ENCODE measurements around the gene SCN3A. TPM values are rescaled to one million over a fixed set of nuclear protein-coding genes. Genes with fewer than 3 reads are reported as not detected.

SCN3A gene
- total and polyA plus RNA-seq, 9 donors, result 0.20 to 3.4 (median 0.80) TPM

- WGBS, 3 donors, result 89 to 96% (median 92%) methylated on average over 2 of the region's 2 CpGs
- no peak for DNase-seq
- intact Hi-C loops (cut with DNase I), result no loop called here
- TF ChIP-seq POLR2A (IDR thresholded peaks at IDR 0.05) (no peak), EP300 (IDR thresholded peaks at IDR 0.05) (no peak)
- TF ChIP-seq, protein P1, sequence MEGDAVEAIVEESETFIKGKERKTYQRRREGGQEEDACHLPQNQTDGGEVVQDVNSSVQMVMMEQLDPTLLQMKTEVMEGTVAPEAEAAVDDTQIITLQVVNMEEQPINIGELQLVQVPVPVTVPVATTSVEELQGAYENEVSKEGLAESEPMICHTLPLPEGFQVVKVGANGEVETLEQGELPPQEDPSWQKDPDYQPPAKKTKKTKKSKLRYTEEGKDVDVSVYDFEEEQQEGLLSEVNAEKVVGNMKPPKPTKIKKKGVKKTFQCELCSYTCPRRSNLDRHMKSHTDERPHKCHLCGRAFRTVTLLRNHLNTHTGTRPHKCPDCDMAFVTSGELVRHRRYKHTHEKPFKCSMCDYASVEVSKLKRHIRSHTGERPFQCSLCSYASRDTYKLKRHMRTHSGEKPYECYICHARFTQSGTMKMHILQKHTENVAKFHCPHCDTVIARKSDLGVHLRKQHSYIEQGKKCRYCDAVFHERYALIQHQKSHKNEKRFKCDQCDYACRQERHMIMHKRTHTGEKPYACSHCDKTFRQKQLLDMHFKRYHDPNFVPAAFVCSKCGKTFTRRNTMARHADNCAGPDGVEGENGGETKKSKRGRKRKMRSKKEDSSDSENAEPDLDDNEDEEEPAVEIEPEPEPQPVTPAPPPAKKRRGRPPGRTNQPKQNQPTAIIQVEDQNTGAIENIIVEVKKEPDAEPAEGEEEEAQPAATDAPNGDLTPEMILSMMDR (IDR thresholded peaks at IDR 0.05), result no peak
- no peaks in the 10 kb centered on the region for H3K36me3 ChIP-seq
- no peak overlapping the region for H3K4me3 ChIP-seq
- no peak overlapping the region for H3K27ac ChIP-seq
- H3K4me1 ChIP-seq (ENCODE audit: insufficient read depth), result no peaks in the 10 kb centered on the region
- no peaks in the 10 kb centered on the region for H3K27me3 ChIP-seq
- H3K9me3 ChIP-seq, result no peaks in the 10 kb centered on the region
Measured at GRCh38 chr2:165163761-165164160, 40.1 kb downstream of the SCN3A start.

GRCh38 chr2:165162466-165162865, 41.4 kb downstream of the SCN3A start:
- Histone ChIP-seq H3K9me3 (no peaks in the 10 kb centered on the region), H3K4me3 (no peak overlapping the region), H3K27me3 (no peaks in the 10 kb centered on the region), H3K27ac (no peak overlapping the region), H3K36me3 (no peaks in the 10 kb centered on the region), H3K4me1 (ENCODE audit: insufficient read depth) (no peaks in the 10 kb centered on the region)
- WGBS, 3 donors, result 82 to 85% (median 83%) methylated on average over 3 of the region's 3 CpGs
- TF ChIP-seq POLR2A (IDR thresholded peaks at IDR 0.05), result no peak
- no peak for TF ChIP-seq EP300 (IDR thresholded peaks at IDR 0.05)
- TF ChIP-seq, protein P1 (IDR thresholded peaks at IDR 0.05), result no peak
- intact Hi-C loops (cut with DNase I), result no loop called here
- DNase-seq, result no peak

GRCh38 chr2:165161510-165161909, 42.3 kb downstream of the SCN3A start:
- Histone ChIP-seq H3K27me3 (no peaks in the 10 kb centered on the region), H3K9me3 (no peaks in the 10 kb centered on the region), H3K27ac (no peak overlapping the region), H3K4me1 (ENCODE audit: insufficient read depth) (no peaks in the 10 kb centered on the region), H3K36me3 (no peaks in the 10 kb centered on the region), H3K4me3 (no peak overlapping the region)
- WGBS, 3 donors, result 2 to 59% (median 58%) methylated on average over 2 of the region's 2 CpGs
- TF ChIP-seq POLR2A (IDR thresholded peaks at IDR 0.05), result no peak
- TF ChIP-seq EP300 (IDR thresholded peaks at IDR 0.05), result no peak
- TF ChIP-seq, protein P1 (IDR thresholded peaks at IDR 0.05), result no peak
- DNase-seq, result no peak
- intact Hi-C loops (cut with DNase I), result no loop called here

- Histone ChIP-seq H3K27me3 (no peaks in the 10 kb centered on the region), H3K4me3 (no peak overlapping the region), H3K4me1 (ENCODE audit: insufficient read depth) (no peaks in the 10 kb centered on the region), H3K9me3 (no peaks in the 10 kb centered on the region), H3K36me3 (no peaks in the 10 kb centered on the region), H3K27ac (no peak overlapping the region)
- no peak for DNase-seq
- intact Hi-C loops (cut with DNase I), result no loop called here
- 91 to 98% (median 94%) methylated on average over 4 of the region's 4 CpGs for WGBS, 3 donors
- TF ChIP-seq POLR2A (IDR thresholded peaks at IDR 0.05) (no peak), EP300 (IDR thresholded peaks at IDR 0.05) (no peak)
- TF ChIP-seq, protein P1 (IDR thresholded peaks at IDR 0.05), result no peak
Measured at GRCh38 chr2:165157160-165157559, 46.7 kb downstream of the SCN3A start.
